ENCODE measurements around the gene DPPA4.

DNA sequence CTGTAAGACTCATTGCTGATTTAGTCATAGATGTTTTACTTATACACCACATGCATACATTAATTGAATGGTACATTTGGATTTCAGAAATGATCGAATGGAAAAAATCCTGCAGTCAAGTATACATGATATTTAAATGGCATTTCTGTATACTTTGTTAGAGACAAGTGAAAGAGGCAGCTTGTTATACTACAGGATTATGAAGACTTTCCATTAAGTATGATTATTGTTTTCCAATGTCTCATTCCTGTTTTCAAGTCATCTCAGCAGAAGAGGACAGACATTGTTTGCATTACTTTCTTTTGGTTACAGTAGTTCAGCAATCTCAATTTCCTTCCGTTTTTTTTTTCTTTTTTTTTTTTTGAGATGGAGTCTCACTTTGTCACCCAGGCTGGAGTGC lies 36.6 kb upstream of the DPPA4 start:
- TF ChIP-seq, protein P1, sequence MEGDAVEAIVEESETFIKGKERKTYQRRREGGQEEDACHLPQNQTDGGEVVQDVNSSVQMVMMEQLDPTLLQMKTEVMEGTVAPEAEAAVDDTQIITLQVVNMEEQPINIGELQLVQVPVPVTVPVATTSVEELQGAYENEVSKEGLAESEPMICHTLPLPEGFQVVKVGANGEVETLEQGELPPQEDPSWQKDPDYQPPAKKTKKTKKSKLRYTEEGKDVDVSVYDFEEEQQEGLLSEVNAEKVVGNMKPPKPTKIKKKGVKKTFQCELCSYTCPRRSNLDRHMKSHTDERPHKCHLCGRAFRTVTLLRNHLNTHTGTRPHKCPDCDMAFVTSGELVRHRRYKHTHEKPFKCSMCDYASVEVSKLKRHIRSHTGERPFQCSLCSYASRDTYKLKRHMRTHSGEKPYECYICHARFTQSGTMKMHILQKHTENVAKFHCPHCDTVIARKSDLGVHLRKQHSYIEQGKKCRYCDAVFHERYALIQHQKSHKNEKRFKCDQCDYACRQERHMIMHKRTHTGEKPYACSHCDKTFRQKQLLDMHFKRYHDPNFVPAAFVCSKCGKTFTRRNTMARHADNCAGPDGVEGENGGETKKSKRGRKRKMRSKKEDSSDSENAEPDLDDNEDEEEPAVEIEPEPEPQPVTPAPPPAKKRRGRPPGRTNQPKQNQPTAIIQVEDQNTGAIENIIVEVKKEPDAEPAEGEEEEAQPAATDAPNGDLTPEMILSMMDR (IDR thresholded peaks at IDR 0.05): no peak
- TF ChIP-seq EZH2 (IDR thresholded peaks at IDR 0.05; ENCODE audit: borderline replicate concordance, insufficient read depth, low read depth, low read length, poor library complexity, severe bottlenecking): no peak

Data from B cell (primary cell).